NB4 (cell line): ENCODE measurements around the gene EMC6.

Source experiments
- DNase-seq: peaks from one replicate; pipeline ENCODE4 v3.0.0; 2010; ENCODE audit warnings: low read depth
- H3K4me3 ChIP-seq: one replicate; pipeline ENCODE4 v1.5.1; 2011; ENCODE audit warnings: mild to moderate bottlenecking, low read depth, low read length, moderate library complexity
- MAX ChIP-seq: IDR thresholded peaks from 2 replicates; pipeline ENCODE4 v1.6.1; 2011; ENCODE audit warnings: low read depth, low read length
- MYC ChIP-seq: IDR thresholded peaks from 2 replicates; pipeline ENCODE4 v1.6.1; 2011; ENCODE audit warnings: low read depth, low read length
- POLR2A ChIP-seq: IDR thresholded peaks from 2 replicates; pipeline ENCODE4 v1.6.1; 2011; ENCODE audit warnings: mild to moderate bottlenecking; ENCODE audit not compliant: insufficient read length; ENCODE audit errors: extremely low read depth
- TF ChIP-seq, protein P1 (sequence below): IDR thresholded peaks from one replicate; pipeline ENCODE4 v1.5.1; 2012; ENCODE audit warnings: low read depth, low read length

EMC6 gene

DNA sequence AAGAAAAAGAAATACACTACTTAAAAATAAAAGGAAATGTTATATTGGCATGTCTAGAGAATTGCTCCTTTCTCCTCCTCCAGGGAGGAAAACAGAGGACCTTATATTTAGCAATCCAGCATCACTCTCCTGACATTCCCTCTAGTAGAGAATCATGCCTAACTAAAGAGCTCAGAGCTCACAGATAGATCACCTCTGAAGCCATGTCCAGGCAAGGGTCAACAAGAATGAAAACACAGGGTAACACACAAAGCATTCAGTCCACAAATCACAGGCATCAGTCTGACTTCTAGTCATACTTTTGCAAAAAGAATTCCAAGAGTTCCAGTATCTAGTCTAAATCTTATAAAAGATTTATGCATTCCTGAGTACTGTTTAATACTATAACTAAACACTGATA, 50.7 kb downstream of the EMC6 start:
- H3K4me3 ChIP-seq, result no peak overlapping the region
- TF ChIP-seq MAX (no peak), POLR2A (no peak), MYC (no peak)
- TF ChIP-seq, protein P1, sequence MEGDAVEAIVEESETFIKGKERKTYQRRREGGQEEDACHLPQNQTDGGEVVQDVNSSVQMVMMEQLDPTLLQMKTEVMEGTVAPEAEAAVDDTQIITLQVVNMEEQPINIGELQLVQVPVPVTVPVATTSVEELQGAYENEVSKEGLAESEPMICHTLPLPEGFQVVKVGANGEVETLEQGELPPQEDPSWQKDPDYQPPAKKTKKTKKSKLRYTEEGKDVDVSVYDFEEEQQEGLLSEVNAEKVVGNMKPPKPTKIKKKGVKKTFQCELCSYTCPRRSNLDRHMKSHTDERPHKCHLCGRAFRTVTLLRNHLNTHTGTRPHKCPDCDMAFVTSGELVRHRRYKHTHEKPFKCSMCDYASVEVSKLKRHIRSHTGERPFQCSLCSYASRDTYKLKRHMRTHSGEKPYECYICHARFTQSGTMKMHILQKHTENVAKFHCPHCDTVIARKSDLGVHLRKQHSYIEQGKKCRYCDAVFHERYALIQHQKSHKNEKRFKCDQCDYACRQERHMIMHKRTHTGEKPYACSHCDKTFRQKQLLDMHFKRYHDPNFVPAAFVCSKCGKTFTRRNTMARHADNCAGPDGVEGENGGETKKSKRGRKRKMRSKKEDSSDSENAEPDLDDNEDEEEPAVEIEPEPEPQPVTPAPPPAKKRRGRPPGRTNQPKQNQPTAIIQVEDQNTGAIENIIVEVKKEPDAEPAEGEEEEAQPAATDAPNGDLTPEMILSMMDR, result no peak
- no peak for DNase-seq
